PC-9 (cell line): ENCODE results near the gene TRA2B. TPM values are rescaled to one million over a fixed set of nuclear protein-coding genes. Genes with fewer than 3 reads are reported as not detected.
A peak's percentile ranks its signal among the peaks of the same experiment; 100 is the strongest.

ENCODE experiments used
- BruUV-seq: library from RNA; stranded (reverse); fragments of 400-500 nt; replicated peaks from 2 replicates; lab custom pipeline; 2021; lab: Mats Ljungman, UMichigan
- CTCF ChIA-PET: fragments of 300-600 bp; sonication (Branson Sonifier 250); formaldehyde crosslinking; loops from one replicate; lab custom pipeline; 2022; ENCODE audit warnings: antibody characterized with exemption; lab: Charles Lee
- POLR2A ChIA-PET: fragments of 300-600 bp; sonication (Branson Sonifier 250); formaldehyde crosslinking; loops from one replicate; lab custom pipeline; 2022; ENCODE audit warnings: antibody characterized with exemption; ENCODE audit not compliant: unreplicated experiment; lab: Charles Lee
- DNase-seq, 2 experiments: peaks; one replicate each; pipeline versions ENCODE4 v3.0.0 to v3.0.0-alpha.2; 2015 to 2022; ENCODE audit warnings: mixed read lengths in 1 of 2
- H2AFZ ChIP-seq: fragments of 200-600 bp; sonication (generic); 2 replicates; pipeline ENCODE4 v1.8.1; 2017; ENCODE audit warnings: antibody characterized with exemption
- H3F3A ChIP-seq: fragments of 200-600 bp; sonication (generic); 2 replicates; pipeline ENCODE4 v1.8.1; 2017; ENCODE audit warnings: antibody characterized with exemption, mild to moderate bottlenecking, low read depth; ENCODE audit not compliant: insufficient read depth
- H3K27ac ChIP-seq: fragments of 200-600 bp; sonication (generic); 2 replicates; pipeline ENCODE4 v1.6.1; 2016; ENCODE audit warnings: mixed run types
- H3K27me3 ChIP-seq: fragments of 200-600 bp; sonication (generic); 2 replicates; pipeline ENCODE4 v1.6.1; 2016; ENCODE audit warnings: low read depth, mixed run types; ENCODE audit not compliant: insufficient read depth
- H3K36me3 ChIP-seq: fragments of 200-600 bp; sonication (generic); 2 replicates; pipeline ENCODE4 v1.6.1; 2016; ENCODE audit warnings: low read depth, mixed run types
- H3K4me1 ChIP-seq: fragments of 200-600 bp; sonication (generic); replicated peaks from 2 replicates; pipeline ENCODE4 v1.6.1; 2016; ENCODE audit warnings: mixed run types; ENCODE audit not compliant: insufficient read depth
- H3K4me2 ChIP-seq: fragments of 200-600 bp; sonication (generic); 2 replicates; pipeline ENCODE4 v1.6.1; 2017; ENCODE audit warnings: mixed run types
- H3K4me3 ChIP-seq: fragments of 200-600 bp; sonication (generic); 2 replicates; pipeline ENCODE4 v1.6.1; 2016; ENCODE audit warnings: mixed run types
- H3K79me2 ChIP-seq: fragments of 200-600 bp; sonication (generic); 2 replicates; pipeline ENCODE4 v1.6.1; 2017; ENCODE audit warnings: low read depth, mixed run types
- H3K9me2 ChIP-seq: fragments of 200-600 bp; sonication (generic); 2 replicates; pipeline ENCODE4 v1.8.1; 2017; ENCODE audit warnings: mild to moderate bottlenecking; ENCODE audit not compliant: insufficient read depth
- H3K9me3 ChIP-seq: fragments of 200-600 bp; sonication (generic); 2 replicates; pipeline ENCODE4 v1.8.1; 2016; ENCODE audit warnings: low read depth; ENCODE audit not compliant: insufficient read depth
- H4K20me1 ChIP-seq: fragments of 200-600 bp; sonication (generic); 2 replicates; pipeline ENCODE4 v1.8.1; 2017; ENCODE audit not compliant: insufficient read depth
- CTCF ChIP-seq: fragments of 200-600 bp; sonication (generic); conservative IDR thresholded peaks from 2 replicates; pipeline ENCODE4 v1.6.1; 2017; ENCODE audit warnings: mixed run types, antibody characterized with exemption, mild to moderate bottlenecking, moderate library complexity
- EZH2 ChIP-seq: fragments of 200-600 bp; sonication (generic); IDR thresholded peaks from 2 replicates; pipeline ENCODE4 v1.8.0; 2017; ENCODE audit warnings: antibody characterized with exemption, low read depth
- intact Hi-C: fragments of 100-400 bp; cut with micrococcal nuclease; formaldehyde crosslinking; loops from one replicate; pipeline ENCODE4 v1.10.0; 2022; ENCODE audit not compliant: unreplicated experiment
- total RNA-seq: library from RNA; stranded (reverse); gene quantifications from 2 replicates; pipeline ENCODE4 v1.2.3, GENCODE V29; 2021

The TRA2B gene
- total RNA-seq, 1 experiment from 2014 or later: 158 TPM

DNA sequence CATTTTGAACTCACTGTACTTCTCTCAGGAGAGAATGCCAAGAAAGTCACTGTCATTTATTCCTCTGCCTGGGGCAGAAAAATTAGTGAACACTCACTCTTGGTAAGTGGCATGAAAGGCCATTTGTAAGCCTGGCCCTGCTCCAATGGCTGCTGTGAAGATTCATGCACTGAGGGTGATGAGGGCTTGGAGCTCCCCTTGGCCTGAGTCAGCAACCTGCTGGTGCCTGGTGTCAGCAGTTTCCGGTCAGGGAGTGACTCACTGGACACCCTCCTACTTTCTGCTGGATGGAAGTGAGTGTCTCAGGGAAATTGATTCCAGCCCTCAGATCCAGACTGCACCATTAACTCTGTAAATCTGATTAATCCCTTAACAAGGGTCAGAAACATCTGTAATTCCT, 37.6 kb downstream of the TRA2B start:
- intact Hi-C loops: no loop called here
- CTCF ChIA-PET: interaction anchor here (0.7 kb wide), 1 partner anchor 32 kb away, joined by 3 read pairs; no protein-coding TSS in a partner anchor

DNA sequence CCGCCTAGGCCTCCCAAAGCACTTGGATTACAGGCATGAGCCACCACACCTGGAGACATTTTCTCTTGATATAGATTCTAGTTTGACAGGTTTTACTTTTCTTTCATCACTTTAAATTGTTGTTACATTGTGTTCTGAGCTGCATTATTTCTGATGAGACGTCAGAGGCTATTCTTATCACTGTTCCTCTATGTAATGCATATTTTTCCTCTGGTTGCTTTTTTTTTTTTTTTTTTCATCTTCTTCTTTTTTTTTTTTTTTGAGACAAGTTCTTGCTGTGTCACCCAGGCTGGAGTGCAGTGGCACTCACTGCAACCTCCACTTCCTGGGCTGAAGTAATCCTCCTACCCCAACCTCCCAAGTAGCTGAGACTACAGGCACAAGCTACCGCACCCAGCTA, 41.2 kb downstream of the TRA2B start:
- Histone ChIP-seq H3K4me3 (no peak overlapping the region), H3K9me3 (no peaks in the 10 kb centered on the region), H3K27ac (no peak overlapping the region), H4K20me1 (no peaks in the 10 kb centered on the region), H3K79me2 (no peaks in the 10 kb centered on the region), H3F3A (peaks cover 31% of the 10 kb centered on the region), H3K4me2 (no peak overlapping the region), H2AFZ (no peak overlapping the region), H3K9me2 (no peaks in the 10 kb centered on the region), H3K27me3 (no peaks in the 10 kb centered on the region), H3K4me1 (peaks cover 14% of the 10 kb centered on the region), H3K36me3 (no peaks in the 10 kb centered on the region)
- ChIA-PET CTCF (interaction anchor here (0.6 to 0.7 kb wide), 3 partner anchors 48 to 436 kb away, joined by 9 to 25 read pairs (median 11); no protein-coding TSS in a partner anchor), POLR2A (no interaction called here)
- BruUV-seq: no TSS peak
- intact Hi-C loops: no loop called here
- DNase-seq: peak in 1 of 2 experiments; percentile 80
- TF ChIP-seq CTCF (no peak), EZH2 (no peak)

More for the DNA sequence above, 37.6 kb downstream of the TRA2B start:
- POLR2A ChIA-PET: interaction anchor here (0.5 to 0.7 kb wide), 5 partner anchors 9 to 191 kb away, joined by 3 to 29 read pairs (median 5); no protein-coding TSS in a partner anchor
- Histone ChIP-seq H4K20me1 (no peaks in the 10 kb centered on the region), H3K27ac (peak overlapping the region; percentile 62), H2AFZ (no peak overlapping the region), H3K9me3 (no peaks in the 10 kb centered on the region), H3K4me2 (peak overlapping the region; percentile 12; the same call in 1 of the 2 replicates), H3K36me3 (no peaks in the 10 kb centered on the region), H3K4me3 (no peak overlapping the region), H3K27me3 (no peaks in the 10 kb centered on the region), H3K4me1 (peaks cover 14% of the 10 kb centered on the region), H3F3A (peaks cover 31% of the 10 kb centered on the region), H3K79me2 (no peaks in the 10 kb centered on the region), H3K9me2 (no peaks in the 10 kb centered on the region)
- peak; percentile 89 to 97 for DNase-seq
- BruUV-seq: no TSS peak
- no peak for TF ChIP-seq EZH2
- TF ChIP-seq CTCF: no peak

- Histone ChIP-seq H3K79me2 (no peaks in the 10 kb centered on the region), H3K27me3 (no peaks in the 10 kb centered on the region), H3K27ac (no peak overlapping the region), H3F3A (peaks cover 7% of the 10 kb centered on the region; the same call in 1 of the 2 replicates), H3K4me2 (no peak overlapping the region), H3K9me2 (no peaks in the 10 kb centered on the region), H3K4me1 (no peaks in the 10 kb centered on the region), H3K36me3 (no peaks in the 10 kb centered on the region), H3K9me3 (no peaks in the 10 kb centered on the region), H4K20me1 (no peaks in the 10 kb centered on the region), H2AFZ (no peak overlapping the region), H3K4me3 (no peak overlapping the region)
- DNase-seq: no peak
- intact Hi-C loops: no loop called here
- CTCF ChIA-PET: interaction anchor here (0.7 kb wide), 1 partner anchor 358 kb away, joined by 4 read pairs; no protein-coding TSS in a partner anchor
- no TSS peak for BruUV-seq
- TF ChIP-seq EZH2 (no peak), CTCF (no peak)
- POLR2A ChIA-PET: no interaction called here
Observed at GRCh38 chr3:185887066-185887465, 50.7 kb downstream of the TRA2B start.
